Measurements from ENCODE around the gene ARHGEF28. TPM values are rescaled to one million over a fixed set of nuclear protein-coding genes. Genes with fewer than 3 reads are reported as not detected.

Gene ARHGEF28
- total RNA-seq, 1 experiment from 2014 or later: 6.1 TPM

GRCh38 chr5:73740274-73740790 is 114.3 kb downstream of the ARHGEF28 start:
- CTCF ChIA-PET: interaction anchor here (1.4 kb wide), 1 partner anchor 21 kb away, joined by 3 read pairs; no protein-coding TSS in a partner anchor
- H3K9ac ChIP-seq (ENCODE audit: low read length): no peak overlapping the region
- H4K20me1 ChIP-seq (ENCODE audit: insufficient read depth): no peaks in the 10 kb centered on the region
- H3K79me2 ChIP-seq (ENCODE audit: insufficient read depth, low read length): no peaks in the 10 kb centered on the region
- BruUV-seq (replicated peaks): no TSS peak
- no peaks in the 10 kb centered on the region for H3K4me1 ChIP-seq (ENCODE audit: control insufficient read depth in 1 of 2, insufficient read depth in 2 of 2, low read length in 2 of 2)
- POLR2A ChIA-PET: no interaction called here
- no peaks in the 10 kb centered on the region for H3K9me2 ChIP-seq (ENCODE audit: insufficient read depth)
- no peak overlapping the region for H2AFZ ChIP-seq (ENCODE audit: low read depth, low read length, poor library complexity, severe bottlenecking)
- H3K27ac ChIP-seq (ENCODE audit: low read depth, low read length): no peak overlapping the region
- no peak for ATAC-seq
- no peak for DNase-seq (ENCODE audit: low read depth, low spot score)
- H3K36me3 ChIP-seq (ENCODE audit: control insufficient read depth in 1 of 2, insufficient read depth in 2 of 2, low read length in 2 of 2): no peaks in the 10 kb centered on the region
- intact Hi-C loops (cut with micrococcal nuclease): no loop called here
- no peak for TF ChIP-seq ZFX (IDR thresholded peaks at IDR 0.05)
- no peak for TF ChIP-seq CTCF (IDR thresholded peaks at IDR 0.05 in 2 of 3, conservative IDR thresholded peaks at IDR 0.05 in 1 of 3; ENCODE audit: borderline replicate concordance in 1 of 3, insufficient read depth in 1 of 3, low read depth in 2 of 3, low read length in 2 of 3)
- TF ChIP-seq REST (IDR thresholded peaks at IDR 0.05; ENCODE audit: low read depth): no peak
- no peak for TF ChIP-seq SP1 (IDR thresholded peaks at IDR 0.05; ENCODE audit: low read depth)
- TF ChIP-seq ATF3 (IDR thresholded peaks at IDR 0.05): no peak
- TF ChIP-seq, protein P1, sequence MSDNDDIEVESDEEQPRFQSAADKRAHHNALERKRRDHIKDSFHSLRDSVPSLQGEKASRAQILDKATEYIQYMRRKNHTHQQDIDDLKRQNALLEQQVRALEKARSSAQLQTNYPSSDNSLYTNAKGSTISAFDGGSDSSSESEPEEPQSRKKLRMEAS (IDR thresholded peaks at IDR 0.05): no peak
- no peak for TF ChIP-seq JUND (IDR thresholded peaks at IDR 0.05)
- TF ChIP-seq POLR2A (IDR thresholded peaks at IDR 0.05; ENCODE audit: borderline replicate concordance, extremely low read depth, insufficient read depth, insufficient read length): no peak
- no peak for TF ChIP-seq RAD21 (IDR thresholded peaks at IDR 0.05; ENCODE audit: low read depth)
- no peak for TF ChIP-seq EZH2phosphoT487 (IDR thresholded peaks at IDR 0.05; ENCODE audit: borderline replicate concordance)
- TF ChIP-seq TCF7L2 (IDR thresholded peaks at IDR 0.05; ENCODE audit: borderline replicate concordance, extremely low read depth, insufficient read depth, insufficient read length): no peak
- no peak for TF ChIP-seq EZH2 (IDR thresholded peaks at IDR 0.05)
- TF ChIP-seq SIN3A (IDR thresholded peaks at IDR 0.05; ENCODE audit: low read depth): no peak
- no peak for TF ChIP-seq CEBPB (IDR thresholded peaks at IDR 0.05; ENCODE audit: low read depth)
- no peak for TF ChIP-seq FOSL1 (IDR thresholded peaks at IDR 0.05; ENCODE audit: low read depth)
- TF ChIP-seq ELF1 (IDR thresholded peaks at IDR 0.05; ENCODE audit: borderline replicate concordance, low read depth): no peak
- no peak for TF ChIP-seq CBX3 (IDR thresholded peaks at IDR 0.05; ENCODE audit: low read depth)
- no peak overlapping the region for H3K4me3 ChIP-seq (replicated peaks in 1 of 2; ENCODE audit: low read depth in 1 of 2, low read length in 2 of 2)
- H3K27me3 ChIP-seq (ENCODE audit: insufficient read depth, low read length): no peaks in the 10 kb centered on the region
- H3K4me2 ChIP-seq (ENCODE audit: low read length): no peak overlapping the region
- RAD21 ChIA-PET (ENCODE audit: low non-redundant PET in 1 of 2, low total read pairs in 2 of 2, uncharacterized antibody in 2 of 2, unreplicated experiment in 2 of 2): no interaction called here
- H3K9me3 ChIP-seq (ENCODE audit: control insufficient read depth in 1 of 2, insufficient read depth in 1 of 2, low read depth in 1 of 2, low read length in 2 of 2): no peaks in the 10 kb centered on the region
